Breast epithelium (tissue), 3 donors: ENCODE data around the gene PDS5A.

ENCODE experiments used
- CTCF ChIP-seq, 3 donors: fragments of 450-650 bp; IDR thresholded peaks; one replicate each; pipeline ENCODE4 v1.5.1; 2016 to 2017; ENCODE audit warnings: antibody characterized with exemption in 3 of 3, mild to moderate bottlenecking in 3 of 3, moderate library complexity in 3 of 3
- POLR2A ChIP-seq: fragments of 450-650 bp; IDR thresholded peaks from one replicate; pipeline ENCODE4 v1.6.1; 2016; ENCODE audit warnings: antibody characterized with exemption, mild to moderate bottlenecking, moderate library complexity

GRCh38 chr4:39987485-39987884 lies 9.8 kb upstream of the PDS5A start:
- TF ChIP-seq POLR2A (no peak), CTCF (IDR thresholded peaks at IDR 0.05) (no peak)
